GM19238 (cell line): ENCODE measurements around the gene PARN.

Experiments used
- DNase-seq: peaks from one replicate; pipeline ENCODE4 v3.0.0; 2011; ENCODE audit warnings: low spot score; ENCODE audit not compliant: insufficient read length

Gene PARN

DNA sequence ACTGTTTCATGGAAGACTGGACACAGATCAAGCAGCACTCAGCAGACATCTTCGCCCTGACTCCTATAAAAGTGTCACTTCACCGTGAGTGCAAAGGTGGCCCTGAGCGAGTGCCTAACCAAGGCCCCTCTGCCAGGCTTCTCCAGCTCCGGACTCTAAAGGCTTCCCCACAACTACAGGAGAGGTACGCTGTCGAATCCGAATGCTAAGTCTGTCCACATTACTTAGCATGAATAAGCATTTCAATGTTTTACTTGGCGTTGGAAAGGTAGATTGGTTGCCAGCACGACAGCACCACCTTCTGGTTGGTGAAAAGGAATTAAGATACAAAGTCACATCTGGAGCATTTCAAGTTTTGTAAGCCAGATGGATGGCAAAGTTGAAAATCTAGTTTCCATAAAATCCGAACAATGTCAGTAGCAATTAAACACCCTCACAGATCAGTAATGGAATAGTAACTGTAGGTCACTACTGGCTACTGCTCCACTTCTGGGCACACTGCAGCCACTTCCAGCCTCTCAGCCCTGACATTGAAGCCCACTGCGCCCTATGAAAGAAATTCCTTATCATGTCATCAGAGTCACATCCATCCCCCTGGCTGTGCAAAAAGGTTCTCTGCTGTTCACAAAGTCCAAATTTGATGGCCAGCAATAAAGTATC, 100.9 kb downstream of the PARN start:
- peak; percentile 27 for DNase-seq

GRCh38 chr16:14528306-14528705, 101.8 kb downstream of the PARN start:
- DNase-seq = no peak

DNA sequence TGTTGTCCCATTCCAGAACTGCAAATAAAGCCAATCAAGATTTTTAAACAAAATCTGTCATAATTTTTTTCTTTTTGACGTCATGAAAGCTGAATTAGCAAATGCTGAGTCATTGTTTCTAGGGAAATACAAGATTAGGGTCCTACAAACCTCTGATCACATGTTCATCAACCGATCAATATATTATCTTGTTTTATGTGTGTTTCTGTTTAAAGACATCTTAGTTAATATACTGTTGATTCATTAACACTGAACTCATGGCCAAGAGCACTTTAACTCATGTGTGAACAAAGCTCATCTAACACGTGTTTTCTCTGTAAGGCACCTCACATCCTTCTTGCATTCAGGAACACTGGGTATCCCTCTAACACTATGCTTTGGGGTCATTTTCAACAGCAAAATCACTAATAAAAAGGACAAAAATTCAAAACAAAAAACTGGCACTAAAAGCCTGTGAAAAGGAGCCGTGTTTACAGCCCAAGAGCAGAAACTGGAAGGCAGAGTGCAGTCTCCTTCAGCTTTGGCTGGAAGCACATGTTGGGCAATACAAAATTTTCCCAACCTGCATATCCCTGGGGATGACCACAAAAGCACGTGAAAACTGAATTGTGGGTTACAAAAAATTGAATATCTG, 102.5 kb downstream of the PARN start:
- DNase-seq = no peak

GRCh38 chr16:14525596-14525995, 104.5 kb downstream of the PARN start:
- DNase-seq = no peak

DNA sequence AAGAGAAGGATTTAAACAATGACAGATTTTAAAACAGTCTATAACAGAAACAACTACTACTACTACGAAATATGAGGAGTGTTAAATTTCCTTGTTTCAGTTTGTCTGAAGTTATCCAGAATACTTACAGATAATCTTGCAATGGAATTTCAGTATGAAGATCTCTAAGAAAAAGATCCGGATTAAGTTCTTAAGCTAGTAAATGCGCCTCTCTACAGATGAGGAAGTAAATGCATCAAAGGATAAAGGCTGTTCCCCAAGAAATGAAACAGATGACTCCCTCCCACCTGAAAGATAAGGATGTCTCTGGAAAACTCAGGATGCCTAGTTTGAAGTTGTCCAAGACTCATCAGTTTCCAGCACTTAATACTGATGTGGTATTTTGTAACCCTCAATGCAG, 105.1 kb downstream of the PARN start:
- no peak for DNase-seq

- no peak for DNase-seq
Measured at GRCh38 chr16:14523632-14524031, 106.4 kb downstream of the PARN start.

GRCh38 chr16:14522671-14523070, 107.4 kb downstream of the PARN start:
- no peak for DNase-seq

DNA sequence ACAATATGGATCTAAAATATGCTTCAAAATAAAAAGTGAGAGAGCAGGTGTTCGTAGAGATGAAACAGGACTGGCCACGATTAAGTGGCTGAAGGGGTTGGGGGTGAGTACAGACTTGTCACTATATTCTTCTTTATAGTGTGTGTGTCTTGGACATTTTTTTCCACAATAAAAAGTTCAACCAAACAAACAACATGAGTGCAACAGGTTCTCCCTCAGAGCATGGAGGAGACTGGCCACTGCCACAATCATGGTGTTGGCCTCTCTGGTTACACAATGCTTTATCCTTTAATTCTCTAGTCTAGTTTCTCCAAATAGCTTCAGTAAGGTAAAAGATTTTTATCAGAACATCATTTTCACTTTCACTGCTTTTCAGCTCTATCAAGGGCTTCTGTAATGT, 109.3 kb downstream of the PARN start:
- DNase-seq = no peak

GRCh38 chr16:14514967-14515366, 115.1 kb downstream of the PARN start:
- no peak for DNase-seq

DNA sequence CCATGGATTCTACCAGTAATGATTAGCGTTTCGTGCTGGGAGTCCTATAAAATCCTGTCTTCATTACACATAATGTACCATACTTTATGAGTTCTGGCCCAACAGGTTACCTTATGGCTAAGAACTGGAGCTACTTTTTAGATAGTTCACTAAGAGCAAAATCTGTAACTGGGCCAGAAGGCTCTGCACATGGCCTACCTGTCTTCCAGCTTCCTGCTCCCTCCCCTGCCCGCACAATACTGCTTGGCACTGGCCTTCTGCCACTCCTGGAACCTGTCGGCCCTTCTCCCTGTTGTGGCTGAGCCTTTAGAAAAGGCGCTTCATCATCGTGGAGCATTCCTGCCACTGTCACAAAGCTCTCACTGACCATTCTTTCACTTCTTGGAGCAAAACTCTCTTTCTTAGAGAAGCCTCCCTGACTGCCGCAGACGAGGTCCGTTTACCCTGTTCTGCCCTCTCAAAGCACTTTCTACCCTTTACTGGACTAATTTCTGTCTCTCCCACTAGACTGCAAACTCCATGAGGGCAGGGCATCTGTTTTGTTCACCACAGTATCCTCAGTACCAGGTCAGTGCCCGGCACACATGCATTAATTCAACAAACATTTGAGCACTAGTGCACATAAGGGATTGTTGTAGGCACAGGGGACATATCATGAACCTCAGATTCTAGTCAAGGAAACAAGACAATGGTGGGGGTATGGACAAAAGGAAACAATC, 116.5 kb downstream of the PARN start:
- no peak for DNase-seq

GRCh38 chr16:14511800-14512135, 118.3 kb downstream of the PARN start:
- DNase-seq = no peak

DNA sequence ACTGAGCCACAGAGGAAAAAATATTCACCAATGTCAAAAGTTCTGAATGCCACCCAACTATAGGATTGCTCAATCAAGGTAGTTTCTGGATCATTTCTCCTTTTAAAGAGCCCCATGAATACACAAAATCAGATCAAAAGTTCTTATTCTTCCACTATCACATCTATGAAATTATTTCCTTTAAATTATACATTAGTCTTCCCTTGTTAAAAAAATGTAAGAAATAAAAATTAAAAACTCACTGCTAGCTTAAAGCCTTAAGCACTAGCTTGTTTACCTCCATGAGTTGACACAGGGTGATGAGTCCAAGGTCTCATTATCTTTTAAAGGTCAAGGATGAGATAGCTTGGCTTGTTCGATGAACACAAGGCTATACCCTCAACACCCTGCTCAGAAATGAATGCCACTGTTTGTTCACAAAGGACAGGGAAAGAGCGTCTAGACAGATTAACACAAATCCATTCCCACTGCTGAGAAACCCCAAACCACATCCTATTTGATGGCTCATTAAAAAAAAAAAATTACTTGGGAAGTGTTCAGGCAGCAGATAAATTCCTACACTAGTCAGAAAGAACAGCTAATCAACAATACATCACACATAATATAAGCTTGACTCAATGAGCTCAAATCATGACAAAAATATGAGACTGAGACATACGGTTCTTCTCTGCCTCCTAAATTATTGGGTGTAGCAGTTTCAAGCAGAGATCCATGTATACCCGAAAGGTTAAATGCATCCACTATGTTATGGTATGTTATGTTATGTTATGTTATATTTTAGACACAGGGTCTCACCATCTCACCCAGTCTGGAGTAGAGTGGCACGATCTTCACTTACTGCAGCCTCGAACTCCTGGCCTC, 118.9 kb downstream of the PARN start:
- DNase-seq = no peak

GRCh38 chr16:14510581-14510938, 119.5 kb downstream of the PARN start:
- DNase-seq = no peak

DNA sequence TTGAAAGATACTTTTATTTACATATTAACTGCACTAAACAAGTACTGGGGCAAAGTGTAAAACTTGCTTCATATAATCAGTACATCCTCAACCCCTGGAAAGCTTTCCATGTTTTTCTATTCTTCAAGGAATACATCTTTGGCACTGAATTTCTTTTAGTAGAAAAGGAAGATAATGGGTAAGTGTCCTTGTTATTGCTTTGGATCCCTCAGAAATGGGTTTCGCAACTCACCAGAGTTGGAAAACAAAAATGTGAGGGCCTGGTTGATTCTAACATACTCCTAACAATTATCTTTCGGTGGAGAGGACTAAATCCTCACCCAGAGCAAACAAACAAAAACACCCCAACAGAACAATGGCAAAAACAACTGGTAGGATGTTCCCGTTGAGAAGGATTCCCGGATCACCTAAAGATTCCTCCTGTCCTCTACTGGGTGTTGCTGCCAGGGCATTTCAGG, 120.4 kb downstream of the PARN start:
- DNase-seq = no peak

DNA sequence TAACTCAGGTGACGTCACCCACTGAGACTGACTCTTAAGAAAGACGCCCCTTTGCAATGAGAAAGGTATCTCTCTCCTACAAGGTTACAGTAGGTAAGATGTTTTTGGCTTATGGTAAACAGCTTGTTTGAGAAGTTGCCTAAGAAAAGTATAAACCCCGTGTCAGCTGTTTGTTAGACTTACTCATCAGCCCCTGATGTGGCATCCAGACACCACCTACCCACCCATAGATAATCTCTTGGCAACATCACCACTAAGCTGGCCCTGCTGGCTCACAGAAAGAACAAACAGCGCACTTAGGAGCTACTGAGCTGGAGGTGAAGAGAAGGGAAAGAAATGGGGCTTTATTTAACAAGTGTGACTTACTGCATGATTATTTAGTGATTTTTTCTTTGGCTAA, 121.0 kb downstream of the PARN start:
- DNase-seq = no peak

DNA sequence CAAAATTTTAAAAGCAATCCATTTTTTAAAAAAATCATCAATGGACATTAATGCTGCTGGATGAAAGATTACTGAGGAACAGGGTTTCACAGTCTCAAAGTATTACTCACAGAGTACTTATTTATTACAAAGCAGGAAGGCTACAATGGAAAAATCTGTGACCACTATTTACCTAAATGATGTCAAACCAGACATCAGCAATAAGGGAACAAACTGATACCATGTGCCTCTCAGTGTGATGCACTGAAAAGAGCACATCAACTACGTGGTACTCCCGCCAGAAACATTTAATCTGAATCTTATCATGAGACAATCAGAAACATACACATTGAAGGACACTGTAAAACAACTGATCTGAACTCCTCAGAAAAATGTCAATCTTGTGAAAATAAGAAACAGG, 124.2 kb downstream of the PARN start:
- DNase-seq = no peak

- peak; percentile 8 for DNase-seq
Measured at GRCh38 chr16:14502932-14503741, 126.9 kb downstream of the PARN start.

GRCh38 chr16:14502256-14502875, 127.7 kb downstream of the PARN start:
- DNase-seq = no peak

GRCh38 chr16:14501331-14502255, 128.5 kb downstream of the PARN start:
- no peak for DNase-seq

DNA sequence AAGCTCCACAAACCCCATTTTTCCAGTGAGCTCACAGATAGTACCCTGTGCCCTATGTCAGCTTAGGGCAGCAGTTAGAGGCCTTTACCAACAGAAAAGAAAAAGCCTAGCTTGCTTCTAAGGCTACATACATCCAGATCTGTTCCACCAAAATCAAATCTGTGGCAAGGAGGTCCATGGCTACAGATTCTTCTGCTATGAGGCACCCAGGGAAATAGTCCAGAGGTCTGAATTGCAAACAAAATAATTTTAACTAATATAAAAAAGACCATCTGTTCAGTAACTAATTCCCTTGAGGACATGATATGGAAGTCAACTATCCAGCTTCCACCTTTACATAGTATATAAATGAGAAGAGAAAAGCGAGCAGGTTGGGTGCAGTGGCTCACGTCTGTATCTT, 129.3 kb downstream of the PARN start:
- DNase-seq = no peak
